Measurements from ENCODE around the gene RFXANK.
"Not testable (repeated sequence)": the region's sequence is repeated elsewhere in the genome, so short reads cannot be mapped to it uniquely, and the experiment has no call there.

The RFXANK gene

DNA sequence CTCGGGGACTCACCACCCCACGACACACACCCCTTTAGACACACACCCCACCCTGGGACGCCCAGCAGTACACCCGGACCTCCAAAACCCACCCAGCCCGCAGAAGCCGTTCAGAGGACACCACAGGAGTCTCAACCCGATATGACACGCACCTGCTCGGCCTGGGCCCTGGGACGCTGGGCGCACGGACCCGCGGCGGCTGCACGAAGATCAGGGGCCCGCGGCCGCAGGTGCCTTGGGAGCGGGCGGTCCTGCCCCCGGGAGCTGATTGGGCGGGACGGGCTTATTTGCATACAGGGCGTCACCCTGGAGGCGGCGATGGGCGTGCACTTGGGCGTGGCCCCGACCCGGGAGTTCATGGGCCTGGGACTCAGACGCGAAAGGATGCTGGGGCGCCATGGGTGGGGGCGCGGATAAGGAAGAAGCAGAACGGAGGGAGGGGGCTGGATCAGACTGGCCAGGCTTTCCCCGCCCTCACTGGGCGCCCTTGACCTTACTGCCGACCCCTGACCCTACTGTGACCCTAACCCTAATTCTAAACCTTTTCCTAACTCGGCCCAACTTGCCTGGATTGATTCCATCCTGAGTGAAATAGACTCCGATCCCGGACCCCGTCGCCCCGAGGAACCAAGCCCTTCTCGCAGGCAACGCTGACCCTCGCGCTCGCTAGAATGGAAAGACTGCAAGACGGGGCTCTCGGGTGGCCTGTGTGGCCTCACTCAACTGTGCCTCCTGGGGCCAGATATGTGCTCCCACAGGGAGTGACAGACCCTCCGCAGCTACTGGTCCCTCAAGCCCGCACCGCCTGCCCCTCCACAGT lies 21.8 kb upstream of the RFXANK start, which contains the start of gene MEF2B:
MEF2B (minus strand) TSS at position 211 of the 820 bp plus-strand sequence. CDS start 19,528 bp downstream, outside the sequence.
- peak; percentile 43 for DNase-seq (ENCODE audit: low read depth)

DNA sequence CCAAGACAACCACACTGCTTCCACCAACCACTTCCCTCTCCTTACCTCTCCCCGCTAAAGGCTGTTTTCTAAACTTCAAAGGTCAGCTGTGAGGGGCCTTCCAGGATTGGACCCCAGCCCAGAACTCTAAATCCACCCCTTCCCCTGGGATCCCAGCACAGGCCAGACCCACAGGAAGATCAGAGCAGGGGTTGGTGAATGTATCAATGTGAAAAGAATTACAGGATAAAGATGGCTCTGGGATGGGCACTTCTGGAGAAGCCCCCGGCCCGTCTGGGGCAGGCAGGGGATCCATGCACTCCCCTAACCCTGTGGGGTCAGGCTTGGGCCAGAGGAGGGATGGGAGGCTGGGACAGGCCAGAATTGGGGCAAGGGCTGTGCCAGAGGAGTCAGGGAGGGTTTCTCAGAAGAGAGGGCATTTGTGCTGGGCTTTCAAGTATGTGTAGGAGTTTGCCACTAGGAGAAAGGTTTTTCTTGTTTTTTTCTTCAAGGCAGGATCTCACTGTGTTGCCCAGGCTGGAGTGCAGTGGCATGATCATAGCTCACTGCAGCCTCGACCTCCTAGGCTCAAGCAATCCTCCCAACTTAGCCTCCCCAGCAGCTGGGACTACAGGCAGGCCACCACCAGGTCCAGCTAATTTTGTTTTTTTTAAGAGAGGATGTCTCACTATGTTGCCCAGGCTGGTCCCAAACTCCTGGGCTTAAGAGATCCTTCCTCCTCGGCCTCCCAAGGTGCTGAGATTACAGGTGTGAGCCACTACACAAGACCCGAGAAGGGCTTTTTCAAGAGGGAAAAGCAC lies 21.0 kb upstream of the RFXANK start:
- no peak for DNase-seq (ENCODE audit: low read depth)

DNA sequence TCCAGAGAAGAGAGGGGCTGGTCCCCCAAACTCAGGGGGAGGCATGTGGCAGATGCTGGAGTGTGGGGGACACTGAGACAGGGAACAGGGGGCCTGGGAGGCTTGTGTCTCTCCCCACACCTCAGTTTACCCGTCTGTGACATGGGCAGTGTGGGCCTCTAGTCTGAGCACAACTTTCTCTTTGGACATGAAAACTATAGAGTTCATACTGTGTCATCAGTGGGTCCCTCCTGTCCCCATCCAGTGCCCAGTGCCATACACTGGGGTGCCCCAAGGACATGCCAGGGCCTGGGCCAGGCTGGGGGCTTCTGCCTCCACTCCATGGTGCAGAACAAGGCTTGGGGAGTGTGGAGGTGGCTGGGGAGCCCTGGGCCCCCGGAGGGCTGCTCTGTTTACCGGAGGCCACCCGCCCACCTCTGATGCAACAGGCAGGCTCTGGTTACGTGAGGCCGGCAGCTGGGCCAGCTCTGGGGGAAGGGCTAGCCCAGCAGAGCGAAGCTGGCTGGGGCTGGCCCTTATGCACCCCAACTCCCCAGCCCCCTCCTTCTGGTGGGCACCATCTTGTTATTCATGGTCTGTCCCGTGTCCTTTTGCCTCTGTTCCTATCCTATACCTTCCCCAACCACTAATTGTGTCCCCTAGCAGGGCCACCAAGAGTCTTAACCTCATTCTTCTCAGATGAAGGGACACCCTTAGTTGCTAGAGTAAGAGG lies 20.1 kb upstream of the RFXANK start:
- no peak for DNase-seq (ENCODE audit: low read depth)

DNA sequence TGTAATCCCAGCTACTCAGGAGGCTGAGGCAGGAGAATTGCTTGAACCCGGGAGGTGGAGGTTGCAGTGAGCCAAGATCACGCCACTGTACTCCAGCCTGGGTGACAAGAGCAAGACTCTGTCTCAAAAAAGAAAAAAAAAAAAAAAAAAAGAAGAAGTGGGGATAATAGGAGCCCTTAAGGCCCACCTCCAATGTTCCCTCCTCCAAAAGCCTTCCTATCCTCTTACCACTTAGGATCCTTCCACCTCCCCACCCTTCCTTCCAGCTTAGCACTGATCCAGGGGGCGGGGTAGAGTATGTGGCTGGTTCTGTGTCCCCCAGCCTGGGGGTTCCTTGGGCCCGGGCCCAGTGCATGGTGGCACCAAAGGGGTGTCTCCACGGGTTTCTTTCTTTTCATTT lies 18.8 kb upstream of the RFXANK start:
- DNase-seq (ENCODE audit: low read depth) = not testable (repeated sequence)

DNA sequence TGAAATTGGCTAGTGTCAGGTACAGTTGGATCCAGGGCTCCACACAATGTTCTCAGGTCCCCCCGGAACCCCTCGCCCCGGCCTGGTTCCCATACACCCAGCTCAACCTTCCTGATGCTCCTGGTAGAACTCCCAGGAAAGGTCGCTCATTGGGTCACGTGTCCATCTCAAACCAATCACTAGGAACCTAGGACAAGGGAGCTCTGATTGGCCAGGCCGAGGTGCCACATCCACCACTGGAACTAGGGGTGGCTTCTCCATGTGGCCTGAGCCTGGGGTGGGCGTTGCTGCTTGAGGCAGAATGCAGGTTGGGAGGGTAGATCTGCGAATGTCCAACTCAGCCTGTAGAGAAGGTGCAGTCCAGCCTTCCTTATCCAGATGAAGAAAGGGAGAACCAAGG lies 15.1 kb upstream of the RFXANK start:
- no peak for DNase-seq (ENCODE audit: low read depth)

DNA sequence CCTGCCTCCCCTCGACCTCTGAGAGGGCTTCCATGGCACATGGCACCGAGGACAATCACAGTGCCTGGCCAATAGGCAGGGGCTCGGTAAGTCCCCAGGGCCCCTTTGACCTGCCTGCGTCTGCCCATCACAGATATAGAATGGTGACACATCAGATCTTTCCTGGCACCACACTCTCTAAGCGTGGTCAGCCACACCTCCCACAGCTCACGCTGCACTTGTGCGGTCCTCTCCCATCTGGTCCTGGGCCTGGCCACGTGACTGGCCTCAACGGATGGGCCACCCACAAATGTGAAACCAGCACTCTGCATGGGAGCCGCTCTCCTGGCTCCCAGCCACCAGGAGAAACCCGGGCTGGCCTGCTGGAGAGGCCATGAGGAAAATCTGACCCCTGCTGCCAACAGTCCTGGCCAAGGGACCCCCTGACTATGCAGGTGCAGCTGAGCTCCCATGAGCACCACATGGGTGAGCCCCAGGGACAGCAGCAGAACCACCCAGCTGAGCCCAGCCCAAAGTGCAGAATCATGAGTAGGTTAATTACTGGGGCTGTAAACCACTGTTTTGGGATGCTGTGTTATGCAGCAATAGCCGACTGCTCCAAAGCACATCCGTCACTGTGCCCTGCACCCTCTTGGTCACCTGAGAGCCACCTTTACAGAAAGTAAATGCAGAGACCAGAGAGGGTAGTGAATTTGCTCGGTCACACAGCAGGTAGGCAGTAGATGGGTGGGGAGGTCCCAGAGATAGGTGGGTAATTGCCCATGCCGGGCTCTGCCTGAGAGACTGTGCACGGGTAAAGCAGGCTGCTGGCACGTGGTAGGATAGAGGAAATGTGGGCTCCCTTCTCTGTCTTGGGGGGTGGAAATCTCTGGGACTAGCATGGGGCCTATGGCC lies 12.3 kb upstream of the RFXANK start:
- DNase-seq (ENCODE audit: low read depth) = no peak

DNA sequence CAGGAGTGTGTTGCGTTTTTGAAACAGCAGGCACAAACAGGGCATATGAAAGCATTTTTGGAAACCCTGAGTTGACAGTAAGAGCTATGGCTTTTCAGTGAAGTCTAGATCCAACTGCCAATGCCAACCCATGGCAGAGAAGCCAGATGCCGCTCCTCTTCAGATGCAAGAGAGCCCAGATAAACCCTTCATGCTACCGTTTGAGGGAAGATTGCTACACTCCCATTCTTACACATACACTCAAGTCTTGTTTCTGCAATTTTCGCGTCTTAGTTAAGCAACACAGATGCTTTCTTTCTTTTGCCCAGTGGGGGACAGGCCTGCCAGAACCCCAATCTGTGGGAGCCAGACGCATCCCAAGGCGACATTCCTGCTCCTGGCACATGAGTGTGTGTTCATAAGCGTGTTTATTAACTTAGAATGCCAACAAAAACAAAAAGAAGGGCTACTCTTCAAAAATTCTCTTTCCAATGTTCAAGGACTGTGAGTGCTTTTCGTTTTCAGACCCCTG lies 10.5 kb upstream of the RFXANK start:
- DNase-seq (ENCODE audit: low read depth) = no peak

DNA sequence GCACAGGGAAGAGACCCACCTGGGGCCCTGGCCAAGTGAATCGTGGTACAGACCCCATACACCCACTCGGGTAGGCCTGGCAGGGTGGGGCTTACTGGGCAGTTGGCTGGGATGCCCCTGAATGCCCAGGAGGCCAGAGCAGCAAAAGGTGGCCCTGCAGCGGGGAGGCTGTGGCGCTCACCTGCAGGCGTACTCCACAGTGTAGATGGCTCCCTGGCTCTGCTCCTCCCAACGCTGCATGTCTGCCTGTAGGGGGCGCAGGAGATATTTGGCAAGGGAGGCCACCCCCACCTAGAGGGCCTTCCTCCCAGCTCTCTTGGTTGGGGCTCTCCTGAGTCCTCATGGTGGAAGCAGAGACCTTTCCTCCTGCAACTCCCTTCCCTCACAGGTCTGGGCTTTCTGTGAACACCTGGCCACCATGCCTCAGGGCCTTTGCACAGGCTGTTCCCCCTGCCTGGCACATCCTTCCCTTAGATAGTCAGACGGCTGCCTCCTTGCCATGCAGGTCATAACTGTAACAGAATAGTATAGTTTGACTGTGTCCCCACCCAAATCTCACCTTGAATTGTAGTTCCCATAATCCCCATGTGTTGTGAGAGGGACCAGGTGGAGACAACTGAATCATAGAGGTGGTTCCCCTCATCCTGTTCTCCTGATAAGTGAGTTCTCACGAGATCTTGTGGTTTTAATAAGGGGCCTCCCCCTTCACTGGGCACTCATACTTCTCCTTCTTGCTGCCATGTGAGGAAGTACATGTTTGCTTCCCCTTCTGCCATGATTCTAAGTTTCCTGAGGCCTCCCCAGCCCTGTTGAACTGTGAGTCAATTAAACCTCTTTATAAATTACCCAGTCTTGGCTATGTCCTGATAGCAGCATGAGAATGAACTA lies 6.0 kb upstream of the RFXANK start:
- DNase-seq (ENCODE audit: low read depth) = peak; percentile 33

DNA sequence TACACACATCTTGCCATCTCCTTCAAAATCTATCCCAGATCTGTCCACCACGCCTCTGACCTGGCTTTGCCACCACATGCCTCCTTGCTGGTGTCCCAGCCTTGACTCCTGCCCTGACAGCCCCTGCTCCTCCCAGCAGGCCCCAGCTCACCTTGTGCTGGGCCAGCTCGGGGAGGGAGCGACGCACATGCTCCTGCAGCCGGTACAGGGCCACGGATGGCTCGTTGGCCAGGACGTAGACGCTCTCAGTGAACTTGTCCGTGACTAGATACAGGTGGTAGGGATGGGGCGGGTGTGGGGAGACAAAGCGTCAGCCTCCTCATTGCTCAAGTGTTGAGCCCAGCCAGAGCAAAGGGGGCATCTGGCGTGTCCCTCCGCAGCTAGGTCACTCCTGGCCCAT lies 5.3 kb upstream of the RFXANK start:
- no peak for DNase-seq (ENCODE audit: low read depth)

DNA sequence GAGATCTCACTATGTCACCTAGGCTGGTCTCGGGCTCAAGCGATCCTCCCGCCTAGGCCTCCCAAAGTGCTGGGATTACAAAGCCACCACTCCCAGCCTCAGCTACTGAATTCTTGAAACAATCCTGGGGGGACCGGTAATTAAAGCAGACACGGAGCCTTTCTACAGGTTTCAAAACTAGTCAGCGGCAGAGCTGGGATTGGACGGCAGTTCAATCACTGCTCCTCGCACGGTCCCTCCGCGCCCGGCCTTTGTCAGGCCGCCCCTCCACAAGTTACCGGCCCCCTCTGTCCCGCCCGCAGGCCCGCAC lies 335 bp upstream of the RFXANK start:
- DNase-seq (ENCODE audit: low read depth) = no peak

DNA sequence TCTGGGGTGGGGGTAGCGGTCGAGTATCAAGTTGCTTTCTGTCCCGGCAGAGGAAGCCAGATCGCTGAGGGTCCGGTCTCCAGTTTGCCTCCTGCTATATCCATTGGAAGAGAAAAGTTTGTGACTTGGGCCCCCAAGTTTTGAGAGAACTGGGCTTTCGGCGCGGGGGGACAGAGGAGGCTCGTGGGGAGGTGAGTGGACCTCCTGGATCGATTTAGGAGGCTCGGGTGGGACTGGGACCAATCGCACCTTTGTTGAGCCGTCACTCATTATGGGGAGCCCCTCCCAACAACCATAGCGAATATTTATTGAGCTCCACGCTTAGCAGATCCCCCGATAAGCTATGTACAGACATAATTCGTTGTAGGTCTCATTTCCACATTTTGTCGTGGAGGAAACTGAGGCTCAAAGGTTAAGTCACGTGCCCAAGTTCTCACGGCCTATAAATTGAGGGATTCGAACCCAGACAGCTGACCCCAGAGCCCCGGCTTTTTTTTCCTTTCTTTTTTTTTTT lies 909 bp downstream of the RFXANK start:
- no peak for DNase-seq (ENCODE audit: low read depth)

DNA sequence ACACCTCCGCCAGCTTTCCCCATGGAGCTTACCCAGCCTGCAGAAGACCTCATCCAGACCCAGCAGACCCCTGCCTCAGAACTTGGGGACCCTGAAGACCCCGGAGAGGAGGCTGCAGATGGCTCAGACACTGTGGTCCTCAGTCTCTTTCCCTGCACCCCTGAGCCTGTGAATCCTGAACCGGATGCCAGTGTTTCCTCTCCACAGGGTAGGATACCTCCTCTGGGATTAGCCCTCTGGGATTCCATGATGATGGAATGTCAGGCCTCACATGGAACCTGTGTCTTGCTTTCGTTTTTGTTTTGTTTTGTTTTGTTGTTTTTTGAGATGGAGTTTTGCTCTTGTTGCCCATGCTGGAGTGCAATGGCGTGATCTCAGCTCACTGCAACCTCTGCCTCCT lies 1.9 kb downstream of the RFXANK start:
- DNase-seq (ENCODE audit: low read depth) = no peak

DNA sequence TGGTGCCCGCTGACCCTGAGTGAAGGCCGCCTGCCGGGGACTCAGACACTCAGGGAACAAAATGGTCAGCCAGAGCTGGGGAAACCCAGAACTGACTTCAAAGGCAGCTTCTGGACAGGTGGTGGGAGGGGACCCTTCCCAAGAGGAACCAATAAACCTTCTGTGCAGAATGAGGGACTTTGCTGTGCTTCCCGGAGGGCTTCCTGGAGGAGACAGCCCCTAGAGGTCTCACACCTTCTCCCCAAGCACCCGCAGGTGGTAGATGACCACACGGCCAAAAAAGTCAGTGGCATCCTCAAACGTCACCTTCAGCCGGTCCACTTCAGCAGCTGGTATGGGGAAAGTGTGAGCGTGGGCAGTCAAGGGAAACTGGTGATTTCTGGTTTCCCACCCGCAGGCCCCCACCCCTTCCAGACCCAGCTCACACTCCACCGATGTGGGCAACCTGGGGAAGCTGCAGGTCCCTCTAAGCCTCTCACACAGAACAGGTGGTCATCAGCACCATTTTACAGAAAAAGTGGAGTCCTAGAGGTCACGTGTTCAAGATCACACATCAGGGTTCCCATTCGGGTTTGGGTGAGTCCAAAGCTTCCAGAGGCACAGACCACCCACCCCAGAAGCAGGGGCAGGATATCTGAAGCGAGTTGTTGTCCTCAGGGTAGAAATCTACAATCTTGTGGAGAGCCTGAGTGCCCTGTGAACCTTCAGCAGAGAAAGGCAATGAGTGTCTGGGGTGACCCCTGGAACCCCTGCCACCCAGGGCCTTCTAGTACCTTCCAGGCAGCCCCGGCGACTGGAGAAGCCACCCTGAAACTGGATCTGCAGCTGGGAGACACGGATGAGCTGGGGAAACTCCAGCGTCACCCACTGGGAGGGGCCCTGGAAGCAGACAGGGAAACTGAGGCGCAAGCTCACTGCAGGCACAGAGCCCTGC lies 9.9 kb downstream of the RFXANK start:
- DNase-seq (ENCODE audit: low read depth) = no peak

DNA sequence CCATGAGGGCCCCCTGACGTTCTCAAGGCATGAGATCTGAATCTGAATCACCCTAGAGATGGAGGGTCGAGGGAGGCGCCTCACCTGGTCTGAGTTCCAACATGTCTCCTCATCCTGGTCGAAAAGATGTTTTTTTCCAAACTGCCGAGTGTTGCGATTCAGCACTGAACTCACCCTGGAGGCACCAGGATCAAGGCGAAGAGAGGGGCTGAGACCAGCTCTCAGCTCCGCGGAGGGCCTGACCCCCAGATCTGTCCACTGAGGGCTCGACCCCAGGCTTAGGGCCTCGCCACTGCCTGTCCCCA lies 10.6 kb downstream of the RFXANK start:
- no peak for DNase-seq (ENCODE audit: low read depth)

DNA sequence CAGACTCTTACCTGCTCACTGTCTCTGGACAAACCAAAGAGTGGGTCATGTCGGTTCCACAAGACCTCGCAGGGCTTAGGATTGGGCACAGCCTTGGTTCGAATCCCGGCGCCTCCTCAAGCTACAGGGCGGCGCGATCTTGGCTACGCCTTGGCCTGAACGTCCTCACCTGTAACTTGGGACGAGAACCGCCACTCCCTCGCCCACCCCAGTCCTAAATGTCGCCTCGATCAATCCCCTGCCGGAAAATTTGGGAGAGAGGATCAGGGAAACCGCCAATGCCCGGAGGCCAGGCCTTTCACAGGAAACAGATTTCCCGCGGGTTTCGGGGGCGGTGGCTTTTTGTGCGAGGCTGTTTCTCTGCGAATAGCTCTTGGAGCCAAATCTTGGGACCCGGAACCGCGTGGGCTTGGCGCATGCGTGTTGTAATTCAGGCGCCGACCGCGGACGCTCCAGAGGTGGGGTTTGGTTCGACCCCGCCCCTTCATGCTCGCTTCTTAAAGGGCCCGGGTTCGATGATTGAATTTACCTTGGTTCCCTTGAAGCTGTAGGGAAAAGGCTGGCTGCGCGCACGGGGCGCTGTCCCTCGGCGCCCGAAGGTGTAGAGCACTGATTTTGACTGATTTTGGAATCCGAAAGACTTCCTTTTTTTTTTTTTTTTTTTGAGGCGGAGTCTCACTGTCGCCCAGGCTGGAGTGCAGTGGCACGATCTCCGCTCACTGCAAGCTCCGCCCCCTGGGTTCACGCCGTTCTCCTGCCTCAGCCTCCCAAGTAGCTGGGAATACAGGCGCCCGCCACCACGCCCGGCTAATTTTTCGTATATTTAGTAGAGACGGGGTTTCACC lies 11.2 kb downstream of the RFXANK start, which contains the start of gene NR2C2AP:
NR2C2AP (minus strand) TSS at position 403 of the 845 bp plus-strand sequence; CDS start at position 49, 354 bp downstream.
- DNase-seq (ENCODE audit: low read depth) = peak; percentile 87

DNA sequence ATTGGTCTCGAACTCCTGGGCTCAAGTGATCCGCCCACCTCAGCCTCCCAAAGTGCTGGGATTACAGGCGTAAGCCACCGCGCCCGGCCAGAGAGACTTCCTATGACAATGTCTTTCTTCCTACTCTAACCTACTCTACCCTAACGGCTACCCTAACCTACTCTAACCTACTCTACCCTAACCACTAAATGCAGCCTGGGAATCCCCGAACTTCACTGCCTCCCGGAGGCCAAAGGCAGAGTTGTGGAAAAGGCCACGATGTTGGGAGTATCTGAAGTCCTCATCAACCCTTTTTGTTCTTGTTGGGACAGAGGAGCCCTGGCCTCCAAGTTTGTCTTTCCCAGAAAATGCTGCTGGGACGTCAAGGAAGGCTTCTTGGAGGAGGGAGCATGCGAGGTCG lies 12.1 kb downstream of the RFXANK start:
- DNase-seq (ENCODE audit: low read depth) = no peak

DNA sequence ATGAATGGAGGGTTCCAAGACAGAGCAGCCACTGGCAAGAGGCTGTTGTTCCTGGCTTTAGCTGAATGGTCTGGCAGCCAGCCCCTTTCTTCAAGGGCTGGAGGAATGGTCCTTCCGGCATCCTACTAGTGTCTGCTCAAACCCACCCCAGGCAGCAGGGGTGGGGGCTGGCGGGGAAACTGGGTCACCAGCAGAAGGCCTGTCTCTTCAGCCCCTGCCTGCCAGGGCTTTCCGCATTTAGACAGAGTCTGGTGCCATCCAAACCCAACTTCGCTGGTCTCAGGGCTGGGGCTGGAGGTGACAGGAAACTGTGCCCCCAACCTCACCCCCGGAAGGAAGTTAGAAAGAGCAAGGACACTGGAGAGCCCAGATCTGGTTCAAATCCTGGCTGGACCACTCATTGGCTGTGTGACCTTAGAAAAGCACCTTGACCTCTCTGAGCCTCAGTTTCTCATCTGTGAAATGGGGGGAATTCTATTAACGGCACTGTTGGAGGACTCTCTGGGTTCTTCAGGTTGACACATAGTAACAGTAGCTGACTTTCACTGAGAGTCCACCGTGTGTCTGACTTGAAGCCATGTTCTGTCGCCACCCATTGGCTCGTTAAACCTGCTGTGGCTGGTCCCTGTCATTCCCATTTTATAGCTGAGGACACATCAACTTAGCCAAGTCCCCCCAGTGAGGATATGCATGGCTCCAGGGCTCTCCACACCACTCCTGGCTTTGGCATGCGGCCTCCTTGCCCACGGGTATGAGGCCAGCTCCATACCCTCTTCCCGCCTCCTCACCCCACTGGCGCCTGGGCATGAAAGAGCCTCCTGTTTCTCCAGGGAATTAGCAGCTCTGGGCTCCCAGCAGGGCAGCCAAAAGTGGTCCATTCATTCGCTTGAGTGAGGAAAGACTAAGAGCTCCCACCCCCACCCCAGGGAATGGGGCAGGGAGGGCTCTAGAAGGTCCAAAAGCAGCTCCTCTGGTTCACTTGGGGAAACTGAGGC lies 13.7 kb downstream of the RFXANK start:
- DNase-seq (ENCODE audit: low read depth) = no peak
